Thymus (tissue), 11 donors: Measurements from ENCODE around the gene EMCN. TPM values are rescaled to one million over a fixed set of nuclear protein-coding genes. Genes with fewer than 3 reads are reported as not detected.
"Not testable (repeated sequence)": the region's sequence is repeated elsewhere in the genome, so short reads cannot be mapped to it uniquely, and the experiment has no call there.

Source experiments
- DNase-seq, 9 donors: peaks; one replicate each; pipeline ENCODE4 v3.0.0-alpha.2; 2013; ENCODE audit warnings: low spot score in 9 of 9, low read depth in 6 of 9, missing footprints in 1 of 9
- H3K27ac ChIP-seq, 2 donors: one replicate each; pipeline ENCODE4 v1.5.1; 2013; ENCODE audit warnings: control low read depth in 1 of 2, low read depth in 1 of 2, low read length in 1 of 2, mild to moderate bottlenecking in 1 of 2, moderate library complexity in 1 of 2
- H3K27me3 ChIP-seq, 2 donors: one replicate each; pipeline ENCODE4 v1.5.1; 2013; ENCODE audit warnings: low read length in 1 of 2; ENCODE audit not compliant: control insufficient read depth in 2 of 2, insufficient read depth in 1 of 2
- H3K36me3 ChIP-seq, 2 donors: one replicate each; pipeline ENCODE4 v1.5.1; 2013; ENCODE audit warnings: low read length in 1 of 2, mild to moderate bottlenecking in 1 of 2, moderate library complexity in 1 of 2; ENCODE audit not compliant: control insufficient read depth in 2 of 2, insufficient read depth in 2 of 2
- H3K4me1 ChIP-seq, 2 donors: one replicate each; pipeline ENCODE4 v1.5.1; 2013; ENCODE audit warnings: low read length in 2 of 2; ENCODE audit not compliant: control insufficient read depth in 2 of 2, insufficient read depth in 2 of 2
- H3K4me3 ChIP-seq, 2 donors: one replicate each; pipeline ENCODE4 v1.5.1; 2013; ENCODE audit warnings: low read length in 2 of 2, control low read depth in 1 of 2, mild to moderate bottlenecking in 1 of 2
- H3K9me3 ChIP-seq, 2 donors: one replicate each; pipeline ENCODE4 v1.5.1; 2013; ENCODE audit warnings: low read length in 1 of 2, mild to moderate bottlenecking in 1 of 2; ENCODE audit not compliant: control insufficient read depth in 2 of 2, insufficient read depth in 1 of 2
- WGBS: extraction: QIAGEN DNeasy Blood & Tissue Kit; methylation state at CpG from one replicate; pipeline ENCODE4 v1.1.7; 2013; 5-methylcytosine and 5-hydroxymethylcytosine counted together
- polyA plus RNA-seq: library from polyadenylated mRNA; stranded (reverse); fragments of 200-250 nt; gene quantifications from one replicate; pipeline ENCODE4 v1.2.3, GENCODE V29; 2013
- total RNA-seq: library from RNA; stranded (reverse); fragments of 120-200 nt; gene quantifications from one replicate; pipeline ENCODE4 v1.2.4, GENCODE V29; 2013
- donor health status: healthy.

Gene EMCN
- total and polyA plus RNA-seq, 2 donors, result 6.0 to 7.9 TPM

- Histone ChIP-seq H3K36me3 (no peaks in the 10 kb centered on the region), H3K27me3 (no peaks in the 10 kb centered on the region), H3K4me1 (no peaks in the 10 kb centered on the region), H3K4me3 (no peak overlapping the region), H3K9me3 (no peaks in the 10 kb centered on the region), H3K27ac (no peak overlapping the region)
- 97% methylated on average over 1 of the region's 1 CpG for WGBS
- DNase-seq, result no peak
Observed at GRCh38 chr4:100357542-100357941, 160.3 kb downstream of the EMCN start.

- WGBS, result 93% methylated on average over 1 of the region's 1 CpG
- Histone ChIP-seq H3K27me3 (no peaks in the 10 kb centered on the region), H3K27ac (no peak overlapping the region), H3K4me1 (no peaks in the 10 kb centered on the region), H3K36me3 (no peaks in the 10 kb centered on the region), H3K9me3 (no peaks in the 10 kb centered on the region), H3K4me3 (no peak overlapping the region)
- DNase-seq, result no peak
Observed at GRCh38 chr4:100356172-100356571, 161.7 kb downstream of the EMCN start.

- not testable (repeated sequence) for H3K36me3 ChIP-seq, H3K4me3 ChIP-seq, H3K27ac ChIP-seq, H3K27me3 ChIP-seq, DNase-seq, H3K9me3 ChIP-seq, H3K4me1 ChIP-seq
- 96% methylated on average over 3 of the region's 3 CpGs for WGBS
Observed at GRCh38 chr4:100352352-100352751, 165.5 kb downstream of the EMCN start.

GRCh38 chr4:100348473-100348872, 169.3 kb downstream of the EMCN start:
- WGBS, result 83% methylated on average over 3 of the region's 3 CpGs
- H3K36me3 ChIP-seq, result no peaks in the 10 kb centered on the region
- no peak for DNase-seq
- H3K4me3 ChIP-seq, result no peak overlapping the region
- H3K9me3 ChIP-seq, result no peaks in the 10 kb centered on the region
- no peaks in the 10 kb centered on the region for H3K4me1 ChIP-seq
- H3K27me3 ChIP-seq, result no peaks in the 10 kb centered on the region
- H3K27ac ChIP-seq, result no peak overlapping the region

GRCh38 chr4:100347241-100347640, 170.6 kb downstream of the EMCN start:
- Histone ChIP-seq H3K36me3 (no peaks in the 10 kb centered on the region), H3K27me3 (no peaks in the 10 kb centered on the region), H3K9me3 (no peaks in the 10 kb centered on the region), H3K4me1 (no peaks in the 10 kb centered on the region), H3K4me3 (no peak overlapping the region), H3K27ac (no peak overlapping the region)
- DNase-seq, result no peak
- WGBS, result 100% methylated on average over 1 of the region's 1 CpG

- no peak overlapping the region for H3K4me3 ChIP-seq
- no peaks in the 10 kb centered on the region for H3K4me1 ChIP-seq
- H3K9me3 ChIP-seq, result no peaks in the 10 kb centered on the region
- no peak overlapping the region for H3K27ac ChIP-seq
- no peak for DNase-seq
- no peaks in the 10 kb centered on the region for H3K36me3 ChIP-seq
- no peaks in the 10 kb centered on the region for H3K27me3 ChIP-seq
Observed at GRCh38 chr4:100345585-100345984, 172.2 kb downstream of the EMCN start.
